IMR-90 (cell line): ENCODE data around the gene GBP3. TPM values are rescaled to one million over a fixed set of nuclear protein-coding genes. Genes with fewer than 3 reads are reported as not detected.
"Not testable (repeated sequence)": the region's sequence is repeated elsewhere in the genome, so short reads cannot be mapped to it uniquely, and the experiment has no call there.

Source experiments
- ATAC-seq: fragments of 200-7000 bp; cut with Tn5 transposase; 2 replicates; pipeline ENCODE4 v1.9.1; 2020; ENCODE audit warnings: low read depth, mild to moderate bottlenecking, moderate library complexity
- BruUV-seq: library from RNA; stranded (reverse); fragments of 400-500 nt; replicated peaks from 2 replicates; lab custom pipeline; 2021; lab: Mats Ljungman, UMichigan
- CTCF ChIA-PET: fragments of 300-600 bp; formaldehyde crosslinking; extraction: SDS; loops from one replicate; lab custom pipeline; 2021; ENCODE audit warnings: antibody characterized with exemption; lab: Yijun Ruan, JAX
- POLR2A ChIA-PET: fragments of 300-600 bp; sonication (Branson Sonifier 250); formaldehyde crosslinking; loops from one replicate; lab custom pipeline; 2022; ENCODE audit warnings: antibody characterized with exemption; ENCODE audit not compliant: unreplicated experiment; lab: Charles Lee
- DNase-seq: peaks from one replicate; pipeline ENCODE4 v3.0.0; 2013
- H2AFZ ChIP-seq: replicated peaks from 2 replicates; pipeline ENCODE3; 2013; ENCODE audit warnings: low read length, mild to moderate bottlenecking; ENCODE audit not compliant: poor library complexity
- H2AK5ac ChIP-seq: 2 replicates; pipeline ENCODE4 v1.6.1; 2013; ENCODE audit warnings: low read depth, low read length, inconsistent platforms
- H2AK9ac ChIP-seq: replicated peaks from 2 replicates; pipeline ENCODE3; 2013; ENCODE audit warnings: mild to moderate bottlenecking, low read depth, low read length, moderate library complexity; ENCODE audit not compliant: poor library complexity
- H2BK120ac ChIP-seq: 2 replicates; pipeline ENCODE4 v1.6.1; 2013; ENCODE audit warnings: low read depth, low read length, inconsistent platforms
- H2BK15ac ChIP-seq: 3 replicates; pipeline ENCODE4 v1.6.1; 2013; ENCODE audit warnings: low read depth, low read length, inconsistent platforms
- H2BK20ac ChIP-seq: 2 replicates; pipeline ENCODE4 v1.6.1; 2013; ENCODE audit warnings: low read depth, mild to moderate bottlenecking, inconsistent platforms, low read length, moderate library complexity
- H2BK5ac ChIP-seq: 2 replicates; pipeline ENCODE4 v1.6.1; 2013; ENCODE audit warnings: mild to moderate bottlenecking, low read depth, low read length, inconsistent platforms; ENCODE audit not compliant: poor library complexity, severe bottlenecking
- H3K14ac ChIP-seq: replicated peaks from 2 replicates; pipeline ENCODE4 v1.6.1; 2013; ENCODE audit warnings: low read depth, low read length, inconsistent platforms
- H3K18ac ChIP-seq: 2 replicates; pipeline ENCODE4 v1.6.1; 2013; ENCODE audit warnings: low read depth, low read length, control low read depth
- H3K23ac ChIP-seq: 2 replicates; pipeline ENCODE4 v1.6.1; 2013; ENCODE audit warnings: low read depth, low read length, inconsistent platforms
- H3K27ac ChIP-seq: 2 replicates; pipeline ENCODE4 v1.5.1; 2013; ENCODE audit warnings: mild to moderate bottlenecking, control low read depth, low read length; ENCODE audit not compliant: insufficient read depth
- H3K27me3 ChIP-seq: 2 replicates; pipeline ENCODE4 v1.6.1; 2013; ENCODE audit warnings: low read length; ENCODE audit not compliant: control insufficient read depth, insufficient read depth
- H3K36me3 ChIP-seq: 2 replicates; pipeline ENCODE4 v1.6.1; 2013; ENCODE audit warnings: low read length, mixed read lengths; ENCODE audit not compliant: control insufficient read depth, insufficient read depth
- H3K4ac ChIP-seq: 2 replicates; pipeline ENCODE4 v1.6.1; 2013; ENCODE audit warnings: low read depth, low read length, inconsistent platforms
- H3K4me1 ChIP-seq: 2 replicates; pipeline ENCODE4 v1.6.1; 2013; ENCODE audit warnings: low read length, mixed read lengths; ENCODE audit not compliant: control insufficient read depth, insufficient read depth
- H3K4me2 ChIP-seq: 2 replicates; pipeline ENCODE4 v1.6.1; 2013; ENCODE audit warnings: low read depth, mild to moderate bottlenecking, control low read depth, low read length, moderate library complexity
- H3K4me3 ChIP-seq: 2 replicates; pipeline ENCODE4 v1.5.1; 2013; ENCODE audit warnings: low read depth, mild to moderate bottlenecking, control low read depth, low read length, moderate library complexity; ENCODE audit not compliant: insufficient read depth
- H3K56ac ChIP-seq: 2 replicates; pipeline ENCODE4 v1.6.1; 2013; ENCODE audit warnings: low read length, inconsistent platforms; ENCODE audit not compliant: insufficient read depth; ENCODE audit errors: extremely low read depth
- H3K79me1 ChIP-seq, 2 experiments: 2 replicates each; pipeline ENCODE4 v1.6.1; 2013; ENCODE audit warnings: low read length in 2 of 2, inconsistent platforms in 1 of 2, low read depth in 1 of 2
- H3K9ac ChIP-seq: 2 replicates; pipeline ENCODE4 v1.6.1; 2013; ENCODE audit warnings: low read depth, low read length, control low read depth
- H3K9me1 ChIP-seq: 2 replicates; pipeline ENCODE4 v1.6.1; 2013; ENCODE audit warnings: low read length, inconsistent platforms; ENCODE audit not compliant: insufficient read depth
- H3K9me3 ChIP-seq: 2 replicates; pipeline ENCODE4 v1.6.1; 2013; ENCODE audit warnings: low read length; ENCODE audit not compliant: control insufficient read depth, insufficient read depth
- H4K20me1 ChIP-seq: 2 replicates; pipeline ENCODE4 v1.6.1; 2013; ENCODE audit warnings: low read length, inconsistent platforms; ENCODE audit not compliant: insufficient read depth
- H4K5ac ChIP-seq: 2 replicates; pipeline ENCODE4 v1.6.1; 2013; ENCODE audit warnings: mild to moderate bottlenecking, low read depth, low read length, control low read depth
- H4K8ac ChIP-seq, 2 experiments: 2 replicates each; pipeline ENCODE4 v1.6.1; 2013; ENCODE audit warnings: low read depth in 2 of 2, low read length in 2 of 2, control low read depth in 1 of 2, inconsistent platforms in 1 of 2
- H4K91ac ChIP-seq: 2 replicates; pipeline ENCODE4 v1.6.1; 2013; ENCODE audit warnings: low read depth, low read length, inconsistent platforms; ENCODE audit not compliant: insufficient read depth
- WGBS, 2 experiments: methylation state at CpG; one replicate each; pipeline versions ENCODE4 v1.1.5 to v1.1.7; 2013; ENCODE audit warnings: missing lambda C conversion rate in 2 of 2; ENCODE audit not compliant: insufficient read length in 1 of 2; ENCODE audit errors: extremely low coverage in 2 of 2; 5-methylcytosine and 5-hydroxymethylcytosine counted together
- dilution Hi-C: fragments of 300-500 bp; cut with HindIII; formaldehyde crosslinking; loops from one replicate; pipeline ENCODE4 v1.14.3; 2018; ENCODE audit warnings: low sequenced_read_pairs; ENCODE audit not compliant: unreplicated experiment
- in situ Hi-C: fragments of 300-500 bp; cut with MboI; formaldehyde crosslinking; loops from 3 replicates; pipeline ENCODE4 v1.14.3; 2019; ENCODE audit warnings: low sequenced_read_pairs, inconsistent platforms, mixed read lengths
- intact Hi-C: fragments of 100-400 bp; cut with micrococcal nuclease; formaldehyde crosslinking; loops from 2 replicates; pipeline ENCODE4 v1.10.0; 2022
- polyA plus RNA-seq, 3 experiments: library from polyadenylated mRNA; depleted of rRNA; stranded (reverse); fragments of >200 nt; gene quantifications; 2 replicates each; pipeline ENCODE4 v1.2.3, GENCODE V29; 2012; ENCODE audit warnings: low replicate concordance in 1 of 3
- total RNA-seq: library from RNA; depleted of rRNA; stranded (reverse); fragments of >200 nt; gene quantifications from 2 replicates; pipeline ENCODE4 v1.2.3, GENCODE V29; 2012

GBP3 gene
- total and polyA plus RNA-seq, 2 of the 4 experiments (the other 2 are of a cell fraction) = 21.9 to 50.0 TPM

DNA sequence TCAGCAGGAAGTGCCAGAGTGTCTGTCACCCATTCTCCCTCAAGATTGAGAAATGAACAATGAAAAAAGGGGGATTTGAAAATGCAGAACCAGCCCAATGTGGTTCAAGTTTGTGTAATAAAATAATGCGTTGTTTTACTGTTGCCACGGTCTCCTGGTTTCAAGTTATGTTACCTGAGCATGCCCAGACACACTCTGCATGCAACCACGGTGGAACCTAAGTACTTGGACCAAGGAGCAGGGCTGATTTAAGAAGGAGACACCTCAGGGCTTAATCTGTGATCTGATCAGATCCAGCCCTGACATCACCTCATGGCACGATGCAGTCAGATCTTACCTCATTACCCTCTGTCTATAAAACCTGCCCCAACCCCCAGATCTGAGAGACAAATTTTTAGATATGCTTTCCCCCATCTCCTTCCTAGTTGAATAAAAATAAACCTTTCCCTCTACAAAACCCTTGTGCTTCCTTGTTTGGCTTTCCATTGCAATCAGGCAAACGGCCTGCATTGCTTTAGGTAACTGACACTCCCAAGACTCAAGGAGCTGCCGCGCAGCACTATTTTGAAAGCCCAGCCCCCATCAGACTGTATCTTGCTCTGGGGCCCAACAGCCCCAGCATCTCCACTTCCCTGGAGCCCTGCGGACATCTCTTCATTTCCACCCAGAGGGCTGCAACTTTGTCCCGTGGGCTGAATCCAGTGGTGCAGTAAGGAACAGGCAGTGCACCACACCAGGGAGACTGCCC lies 27.4 kb upstream of the GBP3 start:
- H2AK5ac ChIP-seq, H3K9me3 ChIP-seq, POLR2A ChIA-PET, BruUV-seq, H3K4ac ChIP-seq, H3K9ac ChIP-seq, intact Hi-C loops, H4K5ac ChIP-seq, dilution Hi-C loops, DNase-seq, H3K4me2 ChIP-seq, H4K20me1 ChIP-seq, H2BK20ac ChIP-seq, H4K91ac ChIP-seq, H3K23ac ChIP-seq, H3K4me1 ChIP-seq, H2AK9ac ChIP-seq, H3K27ac ChIP-seq, H3K56ac ChIP-seq, H2BK5ac ChIP-seq, in situ Hi-C loops, H3K14ac ChIP-seq, H2BK15ac ChIP-seq, H2BK120ac ChIP-seq, H3K27me3 ChIP-seq, H2AFZ ChIP-seq, H3K9me1 ChIP-seq, ATAC-seq, H3K4me3 ChIP-seq, H3K18ac ChIP-seq, CTCF ChIA-PET, H4K8ac ChIP-seq, H3K79me1 ChIP-seq: not testable (repeated sequence)
- peaks cover 18% of the 10 kb centered on the region for H3K36me3 ChIP-seq
- 89% methylated on average over 8 of the region's 9 CpGs; no CpG with 5 or more reads in 1 of the 2 experiments for WGBS, 2 experiments

DNA sequence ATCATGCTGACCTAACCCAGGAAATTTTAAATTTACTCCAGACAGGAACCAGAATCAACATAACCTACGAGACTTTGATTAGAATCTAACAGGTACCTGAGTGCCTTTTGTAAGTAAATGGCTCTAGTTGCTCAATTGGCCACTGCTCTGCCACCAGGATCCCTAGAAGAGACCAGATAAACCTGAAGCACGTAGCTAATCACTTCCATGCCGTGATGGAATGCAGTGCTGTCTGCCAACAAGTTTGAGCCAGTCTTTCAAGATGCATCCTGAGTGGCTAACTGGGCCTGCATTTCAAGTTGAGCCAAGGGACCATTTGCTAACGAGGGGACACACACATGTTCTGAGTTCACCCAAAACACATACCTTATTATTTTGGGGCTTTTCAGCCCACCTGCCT lies 26.5 kb upstream of the GBP3 start:
- in situ Hi-C loops = not testable (repeated sequence)

More for the DNA sequence above, 26.5 kb upstream of the GBP3 start:
- H3K9ac ChIP-seq, DNase-seq, H2AK9ac ChIP-seq, H2BK20ac ChIP-seq, H3K79me1 ChIP-seq, POLR2A ChIA-PET, BruUV-seq, H3K56ac ChIP-seq, H2AFZ ChIP-seq, H3K4me1 ChIP-seq, CTCF ChIA-PET, H3K27me3 ChIP-seq, ATAC-seq, H3K27ac ChIP-seq, H3K18ac ChIP-seq, H4K91ac ChIP-seq, H4K5ac ChIP-seq, H3K9me1 ChIP-seq, H3K4ac ChIP-seq, dilution Hi-C loops, H2BK15ac ChIP-seq, H3K14ac ChIP-seq, H4K20me1 ChIP-seq, H3K23ac ChIP-seq, H2BK5ac ChIP-seq, intact Hi-C loops, H2BK120ac ChIP-seq, H3K4me2 ChIP-seq, H2AK5ac ChIP-seq, H3K9me3 ChIP-seq, H3K4me3 ChIP-seq, H4K8ac ChIP-seq: not testable (repeated sequence)
- WGBS, 2 experiments = no CpG with 5 or more reads among the region's 4 CpGs
- H3K36me3 ChIP-seq = peaks cover 14% of the 10 kb centered on the region
